Measurements from ENCODE around the gene MARCKSL1. TPM values are rescaled to one million over a fixed set of nuclear protein-coding genes. Genes with fewer than 3 reads are reported as not detected.

Gene MARCKSL1
- total RNA-seq, 1 donor from 2014 or later = 487 TPM

- no peak for TF ChIP-seq CTCF (IDR thresholded peaks at IDR 0.05; ENCODE audit: unreplicated experiment)
- Mint-ChIP-seq H3K27ac (no peak overlapping the region), H3K36me3 (peaks cover 10% of the 10 kb centered on the region), H3K9me3 (no peaks in the 10 kb centered on the region), H3K27me3 (ENCODE audit: low read depth) (no peaks in the 10 kb centered on the region), H3K4me1 (no peaks in the 10 kb centered on the region), H3K4me3 (no peak overlapping the region)
- no peak for DNase-seq (ENCODE audit: low spot score in 2 of 2, unreplicated experiment in 2 of 2)
These were observed 24.2 kb downstream of the MARCKSL1 start for GRCh38 chr1:32311709-32312393.

GRCh38 chr1:32309960-32310359, 26.1 kb downstream of the MARCKSL1 start:
- H3K4me1 Mint-ChIP-seq = no peaks in the 10 kb centered on the region
- peaks cover 21% of the 10 kb centered on the region for H3K36me3 Mint-ChIP-seq
- no peak overlapping the region for H3K27ac Mint-ChIP-seq
- no peaks in the 10 kb centered on the region for H3K27me3 Mint-ChIP-seq (ENCODE audit: low read depth)
- no peak for DNase-seq (ENCODE audit: low spot score in 2 of 2, unreplicated experiment in 2 of 2)
- peaks cover 6% of the 10 kb centered on the region for H3K9me3 Mint-ChIP-seq
- no peak for TF ChIP-seq CTCF (IDR thresholded peaks at IDR 0.05; ENCODE audit: unreplicated experiment)
- H3K4me3 Mint-ChIP-seq = no peak overlapping the region

GRCh38 chr1:32307324-32307723, 28.7 kb downstream of the MARCKSL1 start:
- Mint-ChIP-seq H3K27ac (no peak overlapping the region), H3K9me3 (peaks cover 12% of the 10 kb centered on the region)

GRCh38 chr1:32305310-32305709, 30.7 kb downstream of the MARCKSL1 start:
- no peak for DNase-seq (ENCODE audit: low spot score in 2 of 2, unreplicated experiment in 2 of 2)
- H3K36me3 Mint-ChIP-seq = peaks cover 38% of the 10 kb centered on the region
- H3K4me1 Mint-ChIP-seq = no peaks in the 10 kb centered on the region
- H3K27me3 Mint-ChIP-seq (ENCODE audit: low read depth) = no peaks in the 10 kb centered on the region
- H3K9me3 Mint-ChIP-seq = peaks cover 12% of the 10 kb centered on the region
- no peak for TF ChIP-seq CTCF (IDR thresholded peaks at IDR 0.05; ENCODE audit: unreplicated experiment)
- no peak overlapping the region for H3K27ac Mint-ChIP-seq
- H3K4me3 Mint-ChIP-seq = no peak overlapping the region

More at GRCh38 chr1:32307324-32307723, 28.7 kb downstream of the MARCKSL1 start:
- Mint-ChIP-seq H3K27me3 (ENCODE audit: low read depth) (no peaks in the 10 kb centered on the region), H3K4me1 (no peaks in the 10 kb centered on the region), H3K4me3 (no peak overlapping the region), H3K36me3 (peaks cover 35% of the 10 kb centered on the region)
- TF ChIP-seq CTCF (IDR thresholded peaks at IDR 0.05; ENCODE audit: unreplicated experiment) = no peak
- DNase-seq (ENCODE audit: low spot score in 2 of 2, unreplicated experiment in 2 of 2) = no peak

GRCh38 chr1:32303997-32304622, 31.9 kb downstream of the MARCKSL1 start:
- TF ChIP-seq CTCF (IDR thresholded peaks at IDR 0.05; ENCODE audit: unreplicated experiment) = no peak
- Mint-ChIP-seq H3K4me1 (no peaks in the 10 kb centered on the region), H3K36me3 (peaks cover 38% of the 10 kb centered on the region), H3K27me3 (ENCODE audit: low read depth) (no peaks in the 10 kb centered on the region), H3K27ac (no peak overlapping the region), H3K9me3 (peaks cover 12% of the 10 kb centered on the region), H3K4me3 (no peak overlapping the region)
- DNase-seq (ENCODE audit: low spot score in 2 of 2, unreplicated experiment in 2 of 2) = no peak
